ENCODE data around the gene KRT34. TPM values are rescaled to one million over a fixed set of nuclear protein-coding genes. Genes with fewer than 3 reads are reported as not detected.

The KRT34 gene
- total RNA-seq, 2 experiments from 2014 or later, result not detected

DNA sequence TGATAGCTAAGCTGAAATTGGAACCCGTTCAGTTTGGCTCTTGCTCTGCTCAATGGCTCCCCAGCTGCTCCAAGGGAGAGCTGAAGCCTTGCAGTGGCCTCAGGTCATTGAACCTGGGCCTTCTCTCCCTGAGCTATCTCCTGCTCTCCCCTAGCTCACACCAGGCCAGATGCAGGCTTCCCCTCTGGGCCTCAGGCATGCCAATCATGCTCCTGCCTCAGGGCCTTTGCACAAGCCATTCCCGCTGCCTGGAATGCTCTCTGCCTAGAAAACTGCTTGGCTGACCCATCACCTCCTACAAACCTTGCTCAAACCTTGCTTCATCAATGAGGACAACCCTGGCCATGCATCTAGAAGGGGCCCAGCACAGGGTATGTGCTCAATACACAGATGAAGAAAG, 49.9 kb downstream of the KRT34 start:
- DNase-seq (no peak), ATAC-seq (ENCODE audit: poor library complexity) (no peak)
- H3K4me1 Mint-ChIP-seq (ENCODE audit: low read depth), result peaks cover 52% of the 10 kb centered on the region
- no peaks in the 10 kb centered on the region for H3K36me3 ChIP-seq (ENCODE audit: insufficient read depth, low read length)
- H3K27me3 ChIP-seq (ENCODE audit: control insufficient read depth in 1 of 2, insufficient read depth in 2 of 2, low read length in 2 of 2), result no peaks in the 10 kb centered on the region
- no peaks in the 10 kb centered on the region for H3K9me3 ChIP-seq (ENCODE audit: control insufficient read depth in 1 of 2, insufficient read depth in 1 of 2, low read length in 2 of 2)
- intact Hi-C loops (cut with DNase I, micrococcal nuclease), result no loop called here
- H3K27me3 Mint-ChIP-seq, result no peaks in the 10 kb centered on the region
- no peaks in the 10 kb centered on the region for H3K36me3 Mint-ChIP-seq (ENCODE audit: low read depth)
- TF ChIP-seq, protein P1, sequence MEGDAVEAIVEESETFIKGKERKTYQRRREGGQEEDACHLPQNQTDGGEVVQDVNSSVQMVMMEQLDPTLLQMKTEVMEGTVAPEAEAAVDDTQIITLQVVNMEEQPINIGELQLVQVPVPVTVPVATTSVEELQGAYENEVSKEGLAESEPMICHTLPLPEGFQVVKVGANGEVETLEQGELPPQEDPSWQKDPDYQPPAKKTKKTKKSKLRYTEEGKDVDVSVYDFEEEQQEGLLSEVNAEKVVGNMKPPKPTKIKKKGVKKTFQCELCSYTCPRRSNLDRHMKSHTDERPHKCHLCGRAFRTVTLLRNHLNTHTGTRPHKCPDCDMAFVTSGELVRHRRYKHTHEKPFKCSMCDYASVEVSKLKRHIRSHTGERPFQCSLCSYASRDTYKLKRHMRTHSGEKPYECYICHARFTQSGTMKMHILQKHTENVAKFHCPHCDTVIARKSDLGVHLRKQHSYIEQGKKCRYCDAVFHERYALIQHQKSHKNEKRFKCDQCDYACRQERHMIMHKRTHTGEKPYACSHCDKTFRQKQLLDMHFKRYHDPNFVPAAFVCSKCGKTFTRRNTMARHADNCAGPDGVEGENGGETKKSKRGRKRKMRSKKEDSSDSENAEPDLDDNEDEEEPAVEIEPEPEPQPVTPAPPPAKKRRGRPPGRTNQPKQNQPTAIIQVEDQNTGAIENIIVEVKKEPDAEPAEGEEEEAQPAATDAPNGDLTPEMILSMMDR (IDR thresholded peaks at IDR 0.05), result no peak
- H3K9me3 Mint-ChIP-seq, result no peaks in the 10 kb centered on the region
- H3K27ac Mint-ChIP-seq, result no peak overlapping the region
- no peak overlapping the region for H3K27ac ChIP-seq (ENCODE audit: low read depth in 1 of 2, low read length in 2 of 2)
- H3K4me1 ChIP-seq (ENCODE audit: insufficient read depth, low read length), result peaks cover 65% of the 10 kb centered on the region
- H3K4me3 Mint-ChIP-seq, result no peak overlapping the region
- POLR2A ChIA-PET, result interaction anchor here (1.4 to 1.5 kb wide), 2 partner anchors 8 to 10 kb away, joined by 3 to 5 read pairs; no protein-coding TSS in a partner anchor
- CTCF ChIA-PET, result no interaction called here
- H3K4me3 ChIP-seq (ENCODE audit: low read length), result no peak overlapping the region

DNA sequence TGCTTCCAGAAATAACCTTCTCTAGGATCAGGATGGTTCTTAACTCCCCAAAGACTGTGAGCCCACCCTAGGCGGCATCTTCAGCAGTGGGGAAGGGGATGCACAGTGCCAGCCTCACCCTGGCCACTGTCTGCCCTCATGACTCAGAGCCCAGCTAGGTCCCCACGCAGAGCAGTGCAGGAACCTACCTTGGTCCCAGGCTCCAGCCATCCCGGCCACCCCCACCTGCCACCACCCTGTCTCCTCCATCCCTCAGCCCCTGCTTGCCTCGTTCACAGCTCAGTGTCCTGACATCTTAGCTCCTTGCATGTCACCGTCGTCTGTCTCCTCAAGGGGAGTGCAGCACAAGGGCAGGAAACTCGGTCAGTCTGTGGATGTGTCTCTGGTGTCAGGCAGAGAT, 50.5 kb downstream of the KRT34 start:
- DNase-seq (no peak), ATAC-seq (ENCODE audit: poor library complexity) (no peak)
- no peaks in the 10 kb centered on the region for H3K36me3 Mint-ChIP-seq (ENCODE audit: low read depth)
- ChIA-PET CTCF (interaction anchor here (1.3 kb wide), 1 partner anchor 10 kb away, joined by 6 read pairs; no protein-coding TSS in a partner anchor), POLR2A (interaction anchor here (1.4 to 1.5 kb wide), 2 partner anchors 9 kb away, joined by 3 to 5 read pairs; no protein-coding TSS in a partner anchor)
- Histone ChIP-seq H3K27ac (ENCODE audit: low read depth in 1 of 2, low read length in 2 of 2) (no peak overlapping the region), H3K36me3 (ENCODE audit: insufficient read depth, low read length) (no peaks in the 10 kb centered on the region), H3K9me3 (ENCODE audit: control insufficient read depth in 1 of 2, insufficient read depth in 1 of 2, low read length in 2 of 2) (no peaks in the 10 kb centered on the region), H3K27me3 (ENCODE audit: control insufficient read depth in 1 of 2, insufficient read depth in 2 of 2, low read length in 2 of 2) (no peaks in the 10 kb centered on the region), H3K4me1 (ENCODE audit: insufficient read depth, low read length) (peaks cover 65% of the 10 kb centered on the region), H3K4me3 (ENCODE audit: low read length) (no peak overlapping the region)
- TF ChIP-seq, protein P1 (IDR thresholded peaks at IDR 0.05), result no peak
- H3K27me3 Mint-ChIP-seq, result no peaks in the 10 kb centered on the region
- H3K9me3 Mint-ChIP-seq, result no peaks in the 10 kb centered on the region
- no peak overlapping the region for H3K27ac Mint-ChIP-seq
- H3K4me3 Mint-ChIP-seq, result no peak overlapping the region
- intact Hi-C loops (cut with DNase I, micrococcal nuclease), result no loop called here
- H3K4me1 Mint-ChIP-seq (ENCODE audit: low read depth), result peaks cover 57% of the 10 kb centered on the region

DNA sequence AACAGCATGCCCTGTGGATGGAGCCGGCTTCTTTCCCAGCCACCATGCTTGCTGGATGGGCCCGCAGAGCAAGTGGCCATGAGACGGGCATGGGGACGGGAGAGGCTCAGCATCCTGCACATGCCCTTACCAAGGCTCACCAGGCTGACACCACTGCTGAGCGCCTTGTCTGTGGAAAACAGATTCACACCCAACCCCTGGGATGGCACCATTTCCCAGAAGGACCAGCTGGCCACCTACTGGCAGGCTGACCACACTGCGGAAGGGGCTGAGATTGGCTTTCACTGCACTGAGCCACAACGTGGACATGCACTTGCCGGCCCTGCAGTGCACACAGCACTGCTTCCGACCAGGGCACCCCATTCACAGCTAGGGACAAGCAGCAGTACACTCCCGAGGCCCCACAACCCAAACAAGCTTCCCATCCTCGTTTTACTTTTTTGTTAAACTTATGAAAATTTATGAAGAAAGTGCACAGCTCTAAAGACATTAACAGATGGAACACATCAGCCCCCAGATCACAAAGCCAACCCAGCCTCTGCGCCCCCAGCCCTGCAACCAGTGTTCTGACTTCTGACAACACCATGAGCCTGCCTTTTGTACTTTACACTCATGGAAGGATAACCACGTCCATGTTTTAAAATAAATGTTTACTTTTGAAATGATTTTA, 52.7 kb downstream of the KRT34 start:
- H3K27me3 Mint-ChIP-seq, result no peaks in the 10 kb centered on the region
- POLR2A ChIA-PET, result interaction anchor here (1.0 to 1.4 kb wide), 2 partner anchors 9 to 21 kb away, joined by 3 to 5 read pairs; partner anchors contain the start of gene KRTAP16-1
- DNase-seq (peak in 3 of 14 experiments; percentile 39 to 49 (median 45)), ATAC-seq (ENCODE audit: poor library complexity) (no peak)
- H3K27ac Mint-ChIP-seq, result no peak overlapping the region
- no peak overlapping the region for H3K4me3 ChIP-seq (ENCODE audit: low read length)
- CTCF ChIA-PET, result interaction anchor here (0.8 kb wide), 1 partner anchor 220 kb away, joined by 3 read pairs; no protein-coding TSS in a partner anchor
- TF ChIP-seq, protein P1 (IDR thresholded peaks at IDR 0.05), result peak; percentile 23
- H3K4me3 Mint-ChIP-seq, result no peak overlapping the region
- no peaks in the 10 kb centered on the region for H3K36me3 Mint-ChIP-seq (ENCODE audit: low read depth)
- H3K9me3 Mint-ChIP-seq, result no peaks in the 10 kb centered on the region
- no peak overlapping the region for H3K27ac ChIP-seq (ENCODE audit: low read depth in 1 of 2, low read length in 2 of 2)
- no peaks in the 10 kb centered on the region for H3K36me3 ChIP-seq (ENCODE audit: insufficient read depth, low read length)
- peaks cover 49% of the 10 kb centered on the region for H3K4me1 Mint-ChIP-seq (ENCODE audit: low read depth)
- no peaks in the 10 kb centered on the region for H3K9me3 ChIP-seq (ENCODE audit: control insufficient read depth in 1 of 2, insufficient read depth in 1 of 2, low read length in 2 of 2)
- H3K4me1 ChIP-seq (ENCODE audit: insufficient read depth, low read length), result peaks cover 65% of the 10 kb centered on the region
- intact Hi-C loops (cut with DNase I, micrococcal nuclease), result loop anchor here in 1 of 2 experiments (5.0 to 10.0 kb wide), 2 partner anchors 165 to 218 kb away; no protein-coding TSS in a partner anchor
- H3K27me3 ChIP-seq (ENCODE audit: control insufficient read depth in 1 of 2, insufficient read depth in 2 of 2, low read length in 2 of 2), result no peaks in the 10 kb centered on the region

Data from CD4-positive, alpha-beta T cell (primary cell).